ENCODE measurements around the gene EMILIN3. TPM values are rescaled to one million over a fixed set of nuclear protein-coding genes. Genes with fewer than 3 reads are reported as not detected.

EMILIN3 gene
- total and polyA plus RNA-seq, 2 of the 4 experiments (the other 2 are of a cell fraction), result under 0.01 to 0.07 TPM

- Histone ChIP-seq H3K23ac (ENCODE audit: low read depth, low read length) (no peak overlapping the region), H4K91ac (ENCODE audit: insufficient read depth, low read depth, low read length) (no peak overlapping the region), H2BK15ac (ENCODE audit: low read depth, low read length) (no peak overlapping the region), H3K4me3 (ENCODE audit: insufficient read depth, low read depth, low read length) (no peak overlapping the region), H2BK120ac (ENCODE audit: low read depth, low read length) (no peak overlapping the region), H3K9me3 (ENCODE audit: control insufficient read depth, insufficient read depth, low read length) (no peaks in the 10 kb centered on the region), H3K18ac (ENCODE audit: low read depth, low read length) (no peak overlapping the region), H2BK5ac (ENCODE audit: low read depth, low read length, poor library complexity, severe bottlenecking) (no peak overlapping the region), H3K27me3 (ENCODE audit: control insufficient read depth, insufficient read depth, low read length) (peaks cover 1% of the 10 kb centered on the region; the same call in 1 of the 2 replicates), H2AFZ (replicated peaks; ENCODE audit: low read length, poor library complexity) (no peak overlapping the region), H4K8ac (ENCODE audit: low read depth in 2 of 2, low read length in 2 of 2) (no peak overlapping the region), H3K4ac (ENCODE audit: low read depth, low read length) (no peak overlapping the region), H3K9ac (ENCODE audit: low read depth, low read length) (no peak overlapping the region), H4K20me1 (ENCODE audit: insufficient read depth, low read length) (no peaks in the 10 kb centered on the region), H3K36me3 (ENCODE audit: control insufficient read depth, insufficient read depth, low read length) (no peaks in the 10 kb centered on the region), H3K4me1 (ENCODE audit: control insufficient read depth, insufficient read depth, low read length) (no peaks in the 10 kb centered on the region), H3K14ac (replicated peaks; ENCODE audit: low read depth, low read length) (no peak overlapping the region), H2BK20ac (ENCODE audit: low read depth, low read length) (no peak overlapping the region), H4K5ac (ENCODE audit: low read depth, low read length) (no peak overlapping the region), H3K27ac (ENCODE audit: insufficient read depth, low read length) (no peak overlapping the region), H3K4me2 (ENCODE audit: low read depth, low read length) (no peak overlapping the region), H3K9me1 (ENCODE audit: insufficient read depth, low read length) (no peaks in the 10 kb centered on the region), H2AK9ac (replicated peaks; ENCODE audit: low read depth, low read length, poor library complexity) (no peak overlapping the region), H2AK5ac (ENCODE audit: low read depth, low read length) (no peak overlapping the region), H3K79me1 (ENCODE audit: low read depth in 1 of 2, low read length in 2 of 2) (no peaks in the 10 kb centered on the region), H3K56ac (ENCODE audit: extremely low read depth, insufficient read depth, low read length) (no peak overlapping the region)
- intact Hi-C loops (cut with micrococcal nuclease) (no loop called here), in situ Hi-C loops (cut with MboI; ENCODE audit: low sequenced_read_pairs) (no loop called here), dilution Hi-C loops (cut with HindIII; ENCODE audit: low sequenced_read_pairs, unreplicated experiment) (no loop called here)
- TF ChIP-seq CTCF (conservative IDR thresholded peaks at IDR 0.05; ENCODE audit: low read depth, low read length) (no peak), RCOR1 (IDR thresholded peaks at IDR 0.05; ENCODE audit: insufficient replicate concordance, low read length) (no peak), MAFK (IDR thresholded peaks at IDR 0.05; ENCODE audit: low read depth, low read length) (no peak), CHD1 (IDR thresholded peaks at IDR 0.05; ENCODE audit: low read depth, low read length) (no peak), RAD21 (IDR thresholded peaks at IDR 0.05; ENCODE audit: low read length) (no peak), MAZ (IDR thresholded peaks at IDR 0.05; ENCODE audit: borderline replicate concordance, low read depth, low read length) (no peak), SMC3 (IDR thresholded peaks at IDR 0.05; ENCODE audit: low read depth, low read length) (no peak), POLR2A (IDR thresholded peaks at IDR 0.05; ENCODE audit: low read depth, low read length) (no peak), RFX5 (IDR thresholded peaks at IDR 0.05; ENCODE audit: low read depth, low read length) (no peak), NFE2L2 (IDR thresholded peaks at IDR 0.05; ENCODE audit: low read depth, low read length) (no peak), CEBPB (IDR thresholded peaks at IDR 0.05; ENCODE audit: low read depth, low read length) (no peak), BHLHE40 (IDR thresholded peaks at IDR 0.05; ENCODE audit: low read depth, low read length) (no peak), MXI1 (IDR thresholded peaks at IDR 0.05; ENCODE audit: borderline replicate concordance, low read depth, low read length) (no peak), FOS (IDR thresholded peaks at IDR 0.05; ENCODE audit: low read depth, low read length) (no peak)
- TF ChIP-seq, protein P1, sequence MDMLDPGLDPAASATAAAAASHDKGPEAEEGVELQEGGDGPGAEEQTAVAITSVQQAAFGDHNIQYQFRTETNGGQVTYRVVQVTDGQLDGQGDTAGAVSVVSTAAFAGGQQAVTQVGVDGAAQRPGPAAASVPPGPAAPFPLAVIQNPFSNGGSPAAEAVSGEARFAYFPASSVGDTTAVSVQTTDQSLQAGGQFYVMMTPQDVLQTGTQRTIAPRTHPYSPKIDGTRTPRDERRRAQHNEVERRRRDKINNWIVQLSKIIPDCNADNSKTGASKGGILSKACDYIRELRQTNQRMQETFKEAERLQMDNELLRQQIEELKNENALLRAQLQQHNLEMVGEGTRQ (IDR thresholded peaks at IDR 0.05; ENCODE audit: low read depth, low read length), result no peak
- TF ChIP-seq, protein P2, sequence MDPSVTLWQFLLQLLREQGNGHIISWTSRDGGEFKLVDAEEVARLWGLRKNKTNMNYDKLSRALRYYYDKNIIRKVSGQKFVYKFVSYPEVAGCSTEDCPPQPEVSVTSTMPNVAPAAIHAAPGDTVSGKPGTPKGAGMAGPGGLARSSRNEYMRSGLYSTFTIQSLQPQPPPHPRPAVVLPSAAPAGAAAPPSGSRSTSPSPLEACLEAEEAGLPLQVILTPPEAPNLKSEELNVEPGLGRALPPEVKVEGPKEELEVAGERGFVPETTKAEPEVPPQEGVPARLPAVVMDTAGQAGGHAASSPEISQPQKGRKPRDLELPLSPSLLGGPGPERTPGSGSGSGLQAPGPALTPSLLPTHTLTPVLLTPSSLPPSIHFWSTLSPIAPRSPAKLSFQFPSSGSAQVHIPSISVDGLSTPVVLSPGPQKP (IDR thresholded peaks at IDR 0.05; ENCODE audit: borderline replicate concordance, low read depth, low read length), result no peak
- WGBS, 2 experiments (ENCODE audit: extremely low coverage in 2 of 2, insufficient read length in 1 of 2), result 80% methylated on average over 1 of the region's 7 CpGs; no CpG with 5 or more reads in 1 of the 2 experiments
- ChIA-PET POLR2A (ENCODE audit: unreplicated experiment) (no interaction called here), CTCF (no interaction called here)
- ATAC-seq (ENCODE audit: low read depth) (no peak), DNase-seq (no peak)
- BruUV-seq (replicated peaks), result no TSS peak
Observed at GRCh38 chr20:41358717-41359116, 7.9 kb downstream of the EMILIN3 start.

All from IMR-90 (cell line).